GM12878 (cell line): ENCODE data around the gene NRXN3. TPM values are rescaled to one million over a fixed set of nuclear protein-coding genes. Genes with fewer than 3 reads are reported as not detected.

ENCODE experiments used
- ATAC-seq: fragments of 200-7000 bp; cut with Tn5 transposase; 3 replicates; pipeline ENCODE4 v1.9.1; 2020; ENCODE audit warnings: mild to moderate bottlenecking, moderate library complexity
- BruUV-seq: library from RNA; stranded (reverse); fragments of 400-500 nt; replicated peaks from 2 replicates; lab custom pipeline; 2021; lab: Mats Ljungman, UMichigan
- CTCF ChIA-PET: fragments of 300-600 bp; sonication (Branson Sonifier 250); formaldehyde crosslinking; extraction: SDS; loops from one replicate; lab custom pipeline; 2021; ENCODE audit warnings: inconsistent platforms; lab: Yijun Ruan, JAX
- POLR2A ChIA-PET: fragments of 350-600 bp; formaldehyde crosslinking; extraction: SDS; loops from one replicate; lab custom pipeline; 2021; ENCODE audit warnings: inconsistent platforms; lab: Charles Lee
- RAD21 ChIA-PET: fragments of 300-600 bp; sonication (Branson Sonifier 250); formaldehyde crosslinking; loops from one replicate; lab custom pipeline; 2023; ENCODE audit warnings: antibody characterized with exemption; ENCODE audit not compliant: unreplicated experiment; lab: Charles Lee
- SMC1A ChIA-PET: fragments of 300-600 bp; sonication (Branson Sonifier 250); formaldehyde crosslinking; loops from one replicate; lab custom pipeline; 2023; ENCODE audit not compliant: unreplicated experiment, uncharacterized antibody; lab: Charles Lee
- DNase-seq: peaks from one replicate; pipeline ENCODE4 v3.0.0-alpha.2; 2011; ENCODE audit warnings: low read depth, low spot score
- FAIRE-seq: peaks from 3 replicates; lab custom pipeline; 2011; peaks lifted over from hg19 to GRCh38; lab: Jason Lieb, UNC
- H2AFZ ChIP-seq: 2 replicates; pipeline ENCODE4 v1.6.0; 2011; ENCODE audit warnings: low read depth, low read length, control low read depth; ENCODE audit not compliant: control insufficient read depth
- H3K27ac ChIP-seq: 2 replicates; pipeline ENCODE4 v1.5.1; 2011; ENCODE audit warnings: control low read depth; ENCODE audit not compliant: control insufficient read depth, insufficient read depth
- H3K27me3 ChIP-seq, 2 experiments: replicated peaks in 1 of 2; 2 replicates each; pipeline versions ENCODE4 v1.6.0 to v1.6.1; 2011; ENCODE audit warnings: low read length in 1 of 2; ENCODE audit not compliant: control insufficient read depth in 2 of 2, insufficient read depth in 2 of 2
- H3K36me3 ChIP-seq, 2 experiments: 2 replicates each; pipeline ENCODE4 v1.5.1; 2011; ENCODE audit warnings: low read length in 1 of 2; ENCODE audit not compliant: control insufficient read depth in 2 of 2, insufficient read depth in 2 of 2
- H3K4me1 ChIP-seq: 2 replicates; pipeline ENCODE4 v1.6.1; 2011; ENCODE audit warnings: mild to moderate bottlenecking, low read length, moderate library complexity, mixed read lengths; ENCODE audit not compliant: control insufficient read depth, insufficient read depth
- H3K4me2 ChIP-seq: 2 replicates; pipeline ENCODE4 v1.6.0; 2011; ENCODE audit warnings: control low read depth; ENCODE audit not compliant: control insufficient read depth, insufficient read depth
- H3K4me3 ChIP-seq: fragments of 200-600 bp; sonication (generic); 2 replicates; pipeline ENCODE4 v1.5.1; 2016
- H3K79me2 ChIP-seq: 2 replicates; pipeline ENCODE4 v1.6.0; 2011; ENCODE audit warnings: low read length; ENCODE audit not compliant: control insufficient read depth, insufficient read depth
- H3K9ac ChIP-seq: 2 replicates; pipeline ENCODE4 v1.8.0; 2011; ENCODE audit warnings: low read length, control low read depth, mixed read lengths; ENCODE audit not compliant: control insufficient read depth, insufficient read depth
- H3K9me3 ChIP-seq: replicated peaks from 3 replicates; pipeline ENCODE4 v1.5.1; 2011; ENCODE audit warnings: mild to moderate bottlenecking, low read length; ENCODE audit not compliant: control insufficient read depth, insufficient read depth
- H4K20me1 ChIP-seq: 2 replicates; pipeline ENCODE4 v1.6.0; 2011; ENCODE audit not compliant: control insufficient read depth, insufficient read depth
- TBL1XR1 ChIP-seq: IDR thresholded peaks from 2 replicates; pipeline ENCODE4 v1.6.1; 2012; ENCODE audit warnings: low read depth, low read length, improper control_type of control experiment
- WGBS: methylation state at CpG from one replicate; pipeline ENCODE4 v1.1.6; 2016; ENCODE audit warnings: low lambda C conversion rate; ENCODE audit not compliant: insufficient replicate concordance, insufficient coverage; ENCODE audit errors: missing lambda C conversion rate; 5-methylcytosine and 5-hydroxymethylcytosine counted together
- in situ Hi-C: fragments of 300-500 bp; cut with MboI; formaldehyde crosslinking; loops from 9 replicates; pipeline ENCODE4 v1.14.3; 2018; ENCODE audit warnings: mixed read lengths
- intact Hi-C: fragments of 100-400 bp; cut with micrococcal nuclease; formaldehyde crosslinking; loops from one replicate; pipeline ENCODE4 v1.14.2; 2022; ENCODE audit not compliant: unreplicated experiment
- polyA plus RNA-seq, 11 experiments: library from polyadenylated mRNA; depleted of rRNA in 4 of 11; unstranded in 6 of 11; stranded (reverse) in 5 of 11; fragments of >200 nt; fragmentation: Nextera tagmentation in 4 of 11; fragmentation: Illumina TruSeq in 1 of 11; extraction: Ambion mirVana in 4 of 11; extraction: Trizol in 1 of 11; gene quantifications; 1 replicate in 1 of 11; 2 replicates in 10 of 11; pipeline versions ENCODE4 v1.2.1 to v1.2.3, GENCODE V29; 2011 to 2016; ENCODE audit warnings: inconsistent platforms in 2 of 11, missing spikeins in 2 of 11, low read depth in 1 of 11
- total RNA-seq, 4 experiments: library from RNA; depleted of rRNA in 3 of 4; stranded (reverse); fragments of >200 nt in 3 of 4; fragmentation: Illumina TruSeq in 1 of 4; extraction: Trizol in 1 of 4; gene quantifications; 2 replicates each; pipeline versions ENCODE4 v1.2.1 to v1.2.3, GENCODE V29; 2013 to 2021
- TF ChIP-seq, protein P1 (sequence below): IDR thresholded peaks from 2 replicates; pipeline ENCODE4 v1.6.1; 2012; ENCODE audit warnings: improper control_type of control experiment, low read depth, low read length; ENCODE audit not compliant: insufficient replicate concordance

Gene NRXN3
- total and polyA plus RNA-seq, 10 of the 15 experiments (the other 5 are each of a cell fraction or from before 2014, with no cell fraction given): 0.52 to 3.3 (median 1.4) TPM

- TF ChIP-seq, protein P1, sequence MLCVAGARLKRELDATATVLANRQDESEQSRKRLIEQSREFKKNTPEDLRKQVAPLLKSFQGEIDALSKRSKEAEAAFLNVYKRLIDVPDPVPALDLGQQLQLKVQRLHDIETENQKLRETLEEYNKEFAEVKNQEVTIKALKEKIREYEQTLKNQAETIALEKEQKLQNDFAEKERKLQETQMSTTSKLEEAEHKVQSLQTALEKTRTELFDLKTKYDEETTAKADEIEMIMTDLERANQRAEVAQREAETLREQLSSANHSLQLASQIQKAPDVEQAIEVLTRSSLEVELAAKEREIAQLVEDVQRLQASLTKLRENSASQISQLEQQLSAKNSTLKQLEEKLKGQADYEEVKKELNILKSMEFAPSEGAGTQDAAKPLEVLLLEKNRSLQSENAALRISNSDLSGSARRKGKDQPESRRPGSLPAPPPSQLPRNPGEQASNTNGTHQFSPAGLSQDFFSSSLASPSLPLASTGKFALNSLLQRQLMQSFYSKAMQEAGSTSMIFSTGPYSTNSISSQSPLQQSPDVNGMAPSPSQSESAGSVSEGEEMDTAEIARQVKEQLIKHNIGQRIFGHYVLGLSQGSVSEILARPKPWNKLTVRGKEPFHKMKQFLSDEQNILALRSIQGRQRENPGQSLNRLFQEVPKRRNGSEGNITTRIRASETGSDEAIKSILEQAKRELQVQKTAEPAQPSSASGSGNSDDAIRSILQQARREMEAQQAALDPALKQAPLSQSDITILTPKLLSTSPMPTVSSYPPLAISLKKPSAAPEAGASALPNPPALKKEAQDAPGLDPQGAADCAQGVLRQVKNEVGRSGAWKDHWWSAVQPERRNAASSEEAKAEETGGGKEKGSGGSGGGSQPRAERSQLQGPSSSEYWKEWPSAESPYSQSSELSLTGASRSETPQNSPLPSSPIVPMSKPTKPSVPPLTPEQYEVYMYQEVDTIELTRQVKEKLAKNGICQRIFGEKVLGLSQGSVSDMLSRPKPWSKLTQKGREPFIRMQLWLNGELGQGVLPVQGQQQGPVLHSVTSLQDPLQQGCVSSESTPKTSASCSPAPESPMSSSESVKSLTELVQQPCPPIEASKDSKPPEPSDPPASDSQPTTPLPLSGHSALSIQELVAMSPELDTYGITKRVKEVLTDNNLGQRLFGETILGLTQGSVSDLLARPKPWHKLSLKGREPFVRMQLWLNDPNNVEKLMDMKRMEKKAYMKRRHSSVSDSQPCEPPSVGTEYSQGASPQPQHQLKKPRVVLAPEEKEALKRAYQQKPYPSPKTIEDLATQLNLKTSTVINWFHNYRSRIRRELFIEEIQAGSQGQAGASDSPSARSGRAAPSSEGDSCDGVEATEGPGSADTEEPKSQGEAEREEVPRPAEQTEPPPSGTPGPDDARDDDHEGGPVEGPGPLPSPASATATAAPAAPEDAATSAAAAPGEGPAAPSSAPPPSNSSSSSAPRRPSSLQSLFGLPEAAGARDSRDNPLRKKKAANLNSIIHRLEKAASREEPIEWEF: no peak
- TF ChIP-seq TBL1XR1: no peak
- ChIA-PET POLR2A (no interaction called here), SMC1A (no interaction called here), CTCF (no interaction called here), RAD21 (no interaction called here)
- Histone ChIP-seq H4K20me1 (no peaks in the 10 kb centered on the region), H2AFZ (no peak overlapping the region), H3K36me3 (no peaks in the 10 kb centered on the region), H3K79me2 (no peaks in the 10 kb centered on the region), H3K9ac (no peak overlapping the region), H3K27me3 (no peaks in the 10 kb centered on the region), H3K9me3 (no peaks in the 10 kb centered on the region), H3K27ac (no peak overlapping the region), H3K4me2 (no peak overlapping the region), H3K4me1 (no peaks in the 10 kb centered on the region), H3K4me3 (no peak overlapping the region)
- 0% methylated on average over 2 of the region's 2 CpGs for WGBS
- no peak for FAIRE-seq
- ATAC-seq: no peak
- BruUV-seq: no TSS peak
- in situ Hi-C loops (no loop called here), intact Hi-C loops (no loop called here)
- DNase-seq: no peak
These were observed 1414.5 kb downstream of the NRXN3 start for GRCh38 chr14:79584679-79585078.
